ENCODE results near the gene GPR149.
"Not testable (repeated sequence)": the region's sequence is repeated elsewhere in the genome, so short reads cannot be mapped to it uniquely, and the experiment has no call there.

The GPR149 gene, protein sequence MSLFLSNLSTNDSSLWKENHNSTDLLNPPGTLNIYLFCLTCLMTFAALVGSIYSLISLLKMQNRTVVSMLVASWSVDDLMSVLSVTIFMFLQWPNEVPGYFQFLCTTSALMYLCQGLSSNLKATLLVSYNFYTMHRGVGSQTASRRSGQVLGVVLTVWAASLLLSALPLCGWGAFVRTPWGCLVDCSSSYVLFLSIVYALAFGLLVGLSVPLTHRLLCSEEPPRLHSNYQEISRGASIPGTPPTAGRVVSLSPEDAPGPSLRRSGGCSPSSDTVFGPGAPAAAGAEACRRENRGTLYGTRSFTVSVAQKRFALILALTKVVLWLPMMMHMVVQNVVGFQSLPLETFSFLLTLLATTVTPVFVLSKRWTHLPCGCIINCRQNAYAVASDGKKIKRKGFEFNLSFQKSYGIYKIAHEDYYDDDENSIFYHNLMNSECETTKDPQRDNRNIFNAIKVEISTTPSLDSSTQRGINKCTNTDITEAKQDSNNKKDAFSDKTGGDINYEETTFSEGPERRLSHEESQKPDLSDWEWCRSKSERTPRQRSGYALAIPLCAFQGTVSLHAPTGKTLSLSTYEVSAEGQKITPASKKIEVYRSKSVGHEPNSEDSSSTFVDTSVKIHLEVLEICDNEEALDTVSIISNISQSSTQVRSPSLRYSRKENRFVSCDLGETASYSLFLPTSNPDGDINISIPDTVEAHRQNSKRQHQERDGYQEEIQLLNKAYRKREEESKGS

DNA sequence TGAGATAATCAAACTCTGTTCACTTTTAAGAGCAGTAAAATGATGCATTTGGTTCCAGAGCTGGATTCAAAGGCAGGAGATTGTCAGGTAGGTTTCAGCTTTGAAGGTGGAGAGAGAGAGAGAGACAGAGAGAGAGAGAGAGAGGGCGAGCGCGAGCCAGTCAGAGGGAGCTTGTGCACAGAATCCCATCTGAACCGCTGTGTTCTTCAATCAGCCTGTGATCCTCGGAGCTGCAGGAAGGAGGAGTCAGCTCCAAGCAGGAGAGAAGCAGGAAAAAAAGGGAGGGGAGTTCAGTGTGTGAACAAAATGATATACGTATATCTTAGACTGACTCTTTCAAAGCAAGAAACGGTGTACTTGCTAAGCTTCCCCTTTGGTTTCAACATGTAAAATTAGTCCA, at the start of gene GPR149:
GPR149 (minus strand) TSS at position 177 of the 400 bp plus-strand sequence. CDS start 575 bp downstream, outside the sequence.
- no peaks in the 10 kb centered on the region for H3K27me3 ChIP-seq (replicated peaks; ENCODE audit: control insufficient read depth, insufficient read depth, low read length)
- TF ChIP-seq, protein P1, sequence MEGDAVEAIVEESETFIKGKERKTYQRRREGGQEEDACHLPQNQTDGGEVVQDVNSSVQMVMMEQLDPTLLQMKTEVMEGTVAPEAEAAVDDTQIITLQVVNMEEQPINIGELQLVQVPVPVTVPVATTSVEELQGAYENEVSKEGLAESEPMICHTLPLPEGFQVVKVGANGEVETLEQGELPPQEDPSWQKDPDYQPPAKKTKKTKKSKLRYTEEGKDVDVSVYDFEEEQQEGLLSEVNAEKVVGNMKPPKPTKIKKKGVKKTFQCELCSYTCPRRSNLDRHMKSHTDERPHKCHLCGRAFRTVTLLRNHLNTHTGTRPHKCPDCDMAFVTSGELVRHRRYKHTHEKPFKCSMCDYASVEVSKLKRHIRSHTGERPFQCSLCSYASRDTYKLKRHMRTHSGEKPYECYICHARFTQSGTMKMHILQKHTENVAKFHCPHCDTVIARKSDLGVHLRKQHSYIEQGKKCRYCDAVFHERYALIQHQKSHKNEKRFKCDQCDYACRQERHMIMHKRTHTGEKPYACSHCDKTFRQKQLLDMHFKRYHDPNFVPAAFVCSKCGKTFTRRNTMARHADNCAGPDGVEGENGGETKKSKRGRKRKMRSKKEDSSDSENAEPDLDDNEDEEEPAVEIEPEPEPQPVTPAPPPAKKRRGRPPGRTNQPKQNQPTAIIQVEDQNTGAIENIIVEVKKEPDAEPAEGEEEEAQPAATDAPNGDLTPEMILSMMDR (IDR thresholded peaks at IDR 0.05; ENCODE audit: insufficient read depth, low read length, poor library complexity, severe bottlenecking) = no peak
- DNase-seq (ENCODE audit: extremely low read depth, insufficient read length) = no peak
- H3K4me3 ChIP-seq (replicated peaks; ENCODE audit: low read depth, low read length) = no peak within 1 kb of the TSS
- H3K36me3 ChIP-seq (ENCODE audit: control insufficient read depth, insufficient read depth, low read length) = no peaks in the 10 kb centered on the region

DNA sequence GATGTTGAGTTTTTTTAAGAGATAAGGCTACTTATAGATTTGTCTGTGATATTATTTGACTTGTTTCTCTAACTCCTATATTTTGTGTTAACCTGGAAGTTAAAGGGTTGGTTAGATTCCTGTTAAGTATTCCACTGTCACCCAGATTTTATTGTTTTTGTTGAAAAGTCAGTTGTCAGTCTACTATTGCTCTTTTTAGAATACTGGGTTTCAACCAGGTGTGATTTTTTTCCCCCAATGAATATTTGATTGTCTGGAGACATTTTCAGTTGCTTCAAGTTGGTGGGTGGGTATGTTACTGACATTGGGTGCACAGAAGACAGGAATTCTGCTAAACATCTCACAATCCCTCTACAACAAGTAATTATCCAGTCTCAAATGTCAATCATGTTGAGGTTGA, 43.8 kb upstream of the GPR149 start:
- DNase-seq (ENCODE audit: extremely low read depth, insufficient read length) = no peak
- Histone ChIP-seq H3K4me3 (replicated peaks; ENCODE audit: low read depth, low read length) (no peak overlapping the region), H3K36me3 (ENCODE audit: control insufficient read depth, insufficient read depth, low read length) (no peaks in the 10 kb centered on the region), H3K27me3 (replicated peaks; ENCODE audit: control insufficient read depth, insufficient read depth, low read length) (no peaks in the 10 kb centered on the region)
- TF ChIP-seq, protein P1 (IDR thresholded peaks at IDR 0.05; ENCODE audit: insufficient read depth, low read length, poor library complexity, severe bottlenecking) = no peak

DNA sequence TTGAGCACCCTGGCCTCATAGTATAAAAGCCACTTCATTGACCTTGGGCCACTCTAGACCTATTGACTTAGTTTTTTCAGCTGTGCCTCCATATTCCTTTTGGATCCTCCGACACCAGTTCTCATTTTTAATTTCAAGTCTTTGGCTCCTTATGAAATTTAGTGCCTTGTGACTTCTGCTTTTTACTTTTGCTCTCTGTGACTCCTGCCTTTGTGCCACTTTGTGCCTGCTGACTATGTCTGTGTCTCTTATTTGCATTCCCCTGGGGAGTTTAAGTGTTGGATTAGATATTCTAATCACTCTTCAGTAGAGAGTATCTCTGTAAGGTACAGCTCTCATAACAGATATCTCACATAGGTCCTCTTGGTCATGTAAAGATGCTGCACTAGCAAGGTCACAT, 39.6 kb upstream of the GPR149 start:
- no peak for DNase-seq (ENCODE audit: extremely low read depth, insufficient read length)
- TF ChIP-seq, protein P1 (IDR thresholded peaks at IDR 0.05; ENCODE audit: insufficient read depth, low read length, poor library complexity, severe bottlenecking) = no peak
- H3K4me3 ChIP-seq (replicated peaks; ENCODE audit: low read depth, low read length) = no peak overlapping the region
- H3K27me3 ChIP-seq (replicated peaks; ENCODE audit: control insufficient read depth, insufficient read depth, low read length) = no peaks in the 10 kb centered on the region; the same call in 1 of the 2 replicates
- H3K36me3 ChIP-seq (ENCODE audit: control insufficient read depth, insufficient read depth, low read length) = no peaks in the 10 kb centered on the region

DNA sequence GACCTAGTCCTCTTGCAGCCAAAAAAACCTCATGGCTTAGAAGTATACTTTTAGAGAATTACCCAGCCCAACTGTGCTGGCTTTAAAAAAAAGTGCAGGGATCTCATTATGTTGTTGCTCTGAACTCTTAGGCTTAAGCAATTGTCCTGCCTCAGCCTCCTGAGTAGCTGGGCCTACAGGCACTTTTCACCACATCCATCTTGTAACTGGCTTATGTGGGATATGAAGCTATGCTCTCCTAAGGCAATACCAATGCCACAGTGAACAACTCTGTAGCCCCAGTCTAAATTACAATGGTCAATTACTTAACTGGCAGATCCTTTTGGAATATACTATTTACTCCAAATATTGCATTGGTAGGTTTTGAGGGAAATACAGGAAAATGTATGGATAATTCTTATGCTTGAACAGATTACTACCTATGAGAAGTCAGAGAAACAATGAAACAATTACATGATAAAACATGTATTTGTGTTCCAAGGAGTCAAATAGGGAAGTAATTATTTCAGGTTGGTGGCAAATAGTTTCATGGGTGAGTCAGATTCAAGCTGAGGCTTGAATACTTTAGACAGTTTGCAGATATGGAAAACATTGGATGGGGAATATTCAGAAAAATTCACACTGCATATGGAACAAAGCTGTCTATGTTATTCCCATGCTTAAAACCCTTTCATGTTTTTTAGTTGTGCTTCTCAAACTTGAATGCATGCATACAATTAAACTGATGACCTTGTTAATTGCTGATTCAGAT, 34.6 kb upstream of the GPR149 start:
- TF ChIP-seq, protein P1 (IDR thresholded peaks at IDR 0.05; ENCODE audit: insufficient read depth, low read length, poor library complexity, severe bottlenecking) = no peak
- Histone ChIP-seq H3K27me3 (replicated peaks; ENCODE audit: control insufficient read depth, insufficient read depth, low read length) (no peaks in the 10 kb centered on the region; the same call in 1 of the 2 replicates), H3K4me3 (replicated peaks; ENCODE audit: low read depth, low read length) (no peak overlapping the region), H3K36me3 (ENCODE audit: control insufficient read depth, insufficient read depth, low read length) (no peaks in the 10 kb centered on the region)
- DNase-seq (ENCODE audit: extremely low read depth, insufficient read length) = no peak

DNA sequence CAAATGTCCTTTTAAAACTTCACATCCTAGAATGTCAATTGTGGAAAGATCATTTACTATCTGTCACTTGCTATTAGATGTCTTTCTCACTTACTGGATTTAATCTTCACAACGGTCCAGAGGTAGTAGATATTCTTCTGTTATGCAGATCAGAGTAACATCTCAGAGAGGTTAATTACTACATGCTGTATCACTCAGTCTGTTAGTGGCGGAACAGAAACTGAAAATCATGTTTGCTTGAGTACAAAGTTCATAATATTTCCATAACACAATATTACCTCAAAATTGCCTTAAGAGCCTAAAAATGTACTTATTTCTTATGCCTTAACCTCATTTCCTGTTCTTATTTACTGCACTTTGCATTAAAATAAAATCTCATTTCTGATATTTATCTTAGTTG, 28.6 kb upstream of the GPR149 start:
- DNase-seq (ENCODE audit: extremely low read depth, insufficient read length) = no peak
- TF ChIP-seq, protein P1 (IDR thresholded peaks at IDR 0.05; ENCODE audit: insufficient read depth, low read length, poor library complexity, severe bottlenecking) = no peak
- no peaks in the 10 kb centered on the region for H3K27me3 ChIP-seq (replicated peaks; ENCODE audit: control insufficient read depth, insufficient read depth, low read length)
- no peaks in the 10 kb centered on the region for H3K36me3 ChIP-seq (ENCODE audit: control insufficient read depth, insufficient read depth, low read length)
- H3K4me3 ChIP-seq (replicated peaks; ENCODE audit: low read depth, low read length) = no peak overlapping the region

DNA sequence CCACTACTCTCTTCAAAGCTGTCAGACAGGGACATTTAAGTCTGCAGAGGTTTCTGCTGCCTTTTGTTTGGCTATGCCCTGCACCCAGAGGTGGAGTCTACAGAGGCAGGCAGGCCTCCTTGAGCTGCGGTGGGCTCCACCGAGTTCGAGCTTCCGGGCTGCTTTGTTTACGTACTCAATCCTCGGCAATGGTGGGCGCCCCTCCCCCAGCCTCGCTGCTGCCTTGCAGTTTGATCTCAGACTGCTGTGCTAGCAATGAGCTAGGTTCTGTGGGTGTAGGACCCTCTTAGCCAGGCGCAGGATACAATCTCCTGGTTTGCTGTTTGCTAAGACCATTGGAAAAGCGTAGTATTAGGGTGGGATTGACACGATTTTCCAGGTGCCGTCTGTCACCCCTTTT, 9.1 kb upstream of the GPR149 start:
- not testable (repeated sequence) for H3K4me3 ChIP-seq (replicated peaks; ENCODE audit: low read depth, low read length); H3K36me3 ChIP-seq (ENCODE audit: control insufficient read depth, insufficient read depth, low read length); DNase-seq (ENCODE audit: extremely low read depth, insufficient read length); H3K27me3 ChIP-seq (replicated peaks; ENCODE audit: control insufficient read depth, insufficient read depth, low read length)

Measured in GM06990 (cell line).